ENCODE results near the gene COL11A1.

DNA sequence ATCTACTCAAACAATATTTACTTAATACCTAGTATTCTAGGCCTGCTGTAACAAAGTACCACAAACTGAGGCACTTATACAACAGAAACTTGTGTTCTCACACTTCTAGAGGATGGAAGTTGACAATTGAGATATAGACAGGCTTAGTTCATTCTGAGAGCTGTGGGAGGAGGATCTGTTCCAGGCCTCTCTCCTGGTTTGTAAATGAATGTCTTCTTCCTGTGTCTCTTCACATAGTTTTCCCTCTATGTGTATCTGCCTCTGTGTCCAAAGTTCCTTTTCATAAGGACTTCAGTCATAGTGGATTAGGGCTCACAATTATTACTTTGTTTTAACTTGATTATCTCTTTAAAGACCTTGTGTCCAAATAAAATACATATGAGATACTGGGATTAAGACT is 251.1 kb downstream of the COL11A1 start:
- TF ChIP-seq EP300 (IDR thresholded peaks at IDR 0.05): no peak
- TF ChIP-seq RAD21 (conservative IDR thresholded peaks at IDR 0.05 in 1 of 2, IDR thresholded peaks at IDR 0.05 in 1 of 2): no peak
- no peak for TF ChIP-seq SMC3 (IDR thresholded peaks at IDR 0.05)
- TF ChIP-seq ZFP36 (IDR thresholded peaks at IDR 0.05; ENCODE audit: borderline replicate concordance, partially characterized antibody): no peak
- TF ChIP-seq POLR2AphosphoS2 (conservative IDR thresholded peaks at IDR 0.05; ENCODE audit: low read length): no peak
- no peak for TF ChIP-seq RNF2 (IDR thresholded peaks at IDR 0.05; ENCODE audit: borderline replicate concordance, low read depth)
- no peak for TF ChIP-seq CHD2 (IDR thresholded peaks at IDR 0.05; ENCODE audit: low read length, partially characterized antibody)
- TF ChIP-seq, protein P1, sequence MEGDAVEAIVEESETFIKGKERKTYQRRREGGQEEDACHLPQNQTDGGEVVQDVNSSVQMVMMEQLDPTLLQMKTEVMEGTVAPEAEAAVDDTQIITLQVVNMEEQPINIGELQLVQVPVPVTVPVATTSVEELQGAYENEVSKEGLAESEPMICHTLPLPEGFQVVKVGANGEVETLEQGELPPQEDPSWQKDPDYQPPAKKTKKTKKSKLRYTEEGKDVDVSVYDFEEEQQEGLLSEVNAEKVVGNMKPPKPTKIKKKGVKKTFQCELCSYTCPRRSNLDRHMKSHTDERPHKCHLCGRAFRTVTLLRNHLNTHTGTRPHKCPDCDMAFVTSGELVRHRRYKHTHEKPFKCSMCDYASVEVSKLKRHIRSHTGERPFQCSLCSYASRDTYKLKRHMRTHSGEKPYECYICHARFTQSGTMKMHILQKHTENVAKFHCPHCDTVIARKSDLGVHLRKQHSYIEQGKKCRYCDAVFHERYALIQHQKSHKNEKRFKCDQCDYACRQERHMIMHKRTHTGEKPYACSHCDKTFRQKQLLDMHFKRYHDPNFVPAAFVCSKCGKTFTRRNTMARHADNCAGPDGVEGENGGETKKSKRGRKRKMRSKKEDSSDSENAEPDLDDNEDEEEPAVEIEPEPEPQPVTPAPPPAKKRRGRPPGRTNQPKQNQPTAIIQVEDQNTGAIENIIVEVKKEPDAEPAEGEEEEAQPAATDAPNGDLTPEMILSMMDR (IDR thresholded peaks at IDR 0.05): no peak
- no peak for TF ChIP-seq ESRRA (IDR thresholded peaks at IDR 0.05; ENCODE audit: borderline replicate concordance, low read length)
- TF ChIP-seq POLR2A (IDR thresholded peaks at IDR 0.05; ENCODE audit: low read length): no peak
